HG02885 (cell line): Measurements from ENCODE around the gene GIMAP6.
A peak's percentile ranks its signal among the peaks of the same experiment; 100 is the strongest.
"Not testable (repeated sequence)": the region's sequence is repeated elsewhere in the genome, so short reads cannot be mapped to it uniquely, and the experiment has no call there.

ENCODE experiments used
- ATAC-seq: cut with Tn5 transposase; IDR thresholded peaks from one replicate; pipeline ENCODE4 v1.9.1; 2021; ENCODE audit warnings: mild to moderate bottlenecking; ENCODE audit not compliant: unreplicated experiment, poor library complexity

GIMAP6 gene

GRCh38 chr7:150631866-150632864 is at the start of gene GIMAP6:
GIMAP6 (minus strand) TSS chr7:150632385; CDS start chr7:150630142, 2,243 bp downstream.
- peak; percentile 83 for ATAC-seq

- ATAC-seq: not testable (repeated sequence)
Observed at GRCh38 chr7:150680364-150680763, 48.2 kb upstream of the GIMAP6 start.

GRCh38 chr7:150678601-150679000 is 46.4 kb upstream of the GIMAP6 start:
- not testable (repeated sequence) for ATAC-seq

- ATAC-seq: not testable (repeated sequence)
Observed at GRCh38 chr7:150676854-150677253, 44.7 kb upstream of the GIMAP6 start.

GRCh38 chr7:150676276-150676675 is 44.1 kb upstream of the GIMAP6 start:
- not testable (repeated sequence) for ATAC-seq

GRCh38 chr7:150675714-150676113 is 43.5 kb upstream of the GIMAP6 start:
- ATAC-seq: no peak

GRCh38 chr7:150671798-150672585 is 39.8 kb upstream of the GIMAP6 start:
- ATAC-seq: not testable (repeated sequence)

GRCh38 chr7:150668977-150669376 is 36.8 kb upstream of the GIMAP6 start:
- no peak for ATAC-seq

- peak; percentile 79 for ATAC-seq
Observed at GRCh38 chr7:150668472-150668911, 36.3 kb upstream of the GIMAP6 start.

GRCh38 chr7:150666412-150666811 is 34.2 kb upstream of the GIMAP6 start:
- no peak for ATAC-seq

- ATAC-seq: no peak
Observed at GRCh38 chr7:150665896-150666295, 33.7 kb upstream of the GIMAP6 start.

- ATAC-seq: no peak
Observed at GRCh38 chr7:150665089-150665748, 33.0 kb upstream of the GIMAP6 start.

- no peak for ATAC-seq
Observed at GRCh38 chr7:150663802-150664494, 31.8 kb upstream of the GIMAP6 start.

- not testable (repeated sequence) for ATAC-seq
Observed at GRCh38 chr7:150662821-150663220, 30.6 kb upstream of the GIMAP6 start.

GRCh38 chr7:150660939-150661613 is 28.9 kb upstream of the GIMAP6 start:
- ATAC-seq: no peak

- no peak for ATAC-seq
Observed at GRCh38 chr7:150657526-150657925, 25.3 kb upstream of the GIMAP6 start.

GRCh38 chr7:150656047-150656446 is 23.9 kb upstream of the GIMAP6 start:
- ATAC-seq: no peak

GRCh38 chr7:150654692-150655091 is 22.5 kb upstream of the GIMAP6 start:
- no peak for ATAC-seq

- ATAC-seq: no peak
Observed at GRCh38 chr7:150649080-150649385, 16.8 kb upstream of the GIMAP6 start.
